HL-60 (cell line): Measurements from ENCODE around the gene ARHGEF11.
A peak's percentile ranks its signal among the peaks of the same experiment; 100 is the strongest.

Experiments used
- DNase-seq, 2 experiments: peaks; one replicate each; pipeline ENCODE4 v3.0.0-alpha.2; 2010 to 2020; ENCODE audit warnings: low read depth in 1 of 2, low spot score in 1 of 2
- H3K27ac ChIP-seq: fragments of 250-450 bp; sonication (Bioruptor Pico); replicated peaks from 2 replicates; pipeline ENCODE4 v1.5.1; 2020; ENCODE audit warnings: mild to moderate bottlenecking, moderate library complexity
- H3K27me3 ChIP-seq: fragments of 250-450 bp; sonication (Bioruptor Pico); 2 replicates; pipeline ENCODE4 v1.5.1; 2021; ENCODE audit warnings: mild to moderate bottlenecking, moderate library complexity; ENCODE audit not compliant: insufficient read depth, poor library complexity, severe bottlenecking
- H3K4me3 ChIP-seq: replicated peaks from 2 replicates; pipeline ENCODE4 v1.5.1; 2011; ENCODE audit warnings: mild to moderate bottlenecking, control low read depth, low read length; ENCODE audit not compliant: insufficient read depth
- CTCF ChIP-seq: IDR thresholded peaks from one replicate; pipeline ENCODE4 v1.5.1; 2011; ENCODE audit warnings: low read length, control low read depth, inconsistent platforms; ENCODE audit not compliant: insufficient read depth
- GABPA ChIP-seq: IDR thresholded peaks from 2 replicates; pipeline ENCODE4 v1.6.1; 2012; ENCODE audit warnings: low read depth
- POLR2AphosphoS5 ChIP-seq: IDR thresholded peaks from 2 replicates; pipeline ENCODE4 v1.6.1; 2012; ENCODE audit warnings: low read depth
- REST ChIP-seq: IDR thresholded peaks from 2 replicates; pipeline ENCODE4 v1.6.1; 2012; ENCODE audit warnings: low read depth; ENCODE audit not compliant: insufficient replicate concordance
- SPI1 ChIP-seq: IDR thresholded peaks from 2 replicates; pipeline ENCODE4 v1.6.1; 2012; ENCODE audit warnings: low read depth, mild to moderate bottlenecking, borderline replicate concordance

The ARHGEF11 gene

GRCh38 chr1:157086299-157086698 lies 40.8 kb upstream of the ARHGEF11 start:
- TF ChIP-seq POLR2AphosphoS5 (no peak), SPI1 (no peak), CTCF (no peak), GABPA (no peak), REST (no peak)

GRCh38 chr1:157085421-157085820 lies 39.9 kb upstream of the ARHGEF11 start:
- DNase-seq, result peak; percentile 64 to 80
- no peaks in the 10 kb centered on the region for H3K27me3 ChIP-seq
- no peak overlapping the region for H3K27ac ChIP-seq
- TF ChIP-seq CTCF (no peak), POLR2AphosphoS5 (no peak), REST (no peak)
- no peak overlapping the region for H3K4me3 ChIP-seq

More at GRCh38 chr1:157086299-157086698, 40.8 kb upstream of the ARHGEF11 start:
- no peak overlapping the region for H3K27ac ChIP-seq
- no peaks in the 10 kb centered on the region for H3K27me3 ChIP-seq
- no peak overlapping the region for H3K4me3 ChIP-seq
- DNase-seq, result no peak

GRCh38 chr1:157084720-157085119 lies 39.2 kb upstream of the ARHGEF11 start:
- H3K27ac ChIP-seq, result no peak overlapping the region
- no peak for TF ChIP-seq SPI1
- TF ChIP-seq GABPA, result no peak
- no peak for TF ChIP-seq POLR2AphosphoS5
- no peak for TF ChIP-seq CTCF
- TF ChIP-seq REST, result no peak
- H3K27me3 ChIP-seq, result no peaks in the 10 kb centered on the region
- no peak overlapping the region for H3K4me3 ChIP-seq
- no peak for DNase-seq
